HG02852 (cell line): ENCODE data around the gene TPPP2.

Experiments used
- ATAC-seq: cut with Tn5 transposase; IDR thresholded peaks from one replicate; pipeline ENCODE4 v1.9.1; 2021; ENCODE audit warnings: mild to moderate bottlenecking, moderate library complexity; ENCODE audit not compliant: unreplicated experiment

The TPPP2 gene

GRCh38 chr14:21074398-21075272, 44.6 kb downstream of the TPPP2 start:
- ATAC-seq: no peak

DNA sequence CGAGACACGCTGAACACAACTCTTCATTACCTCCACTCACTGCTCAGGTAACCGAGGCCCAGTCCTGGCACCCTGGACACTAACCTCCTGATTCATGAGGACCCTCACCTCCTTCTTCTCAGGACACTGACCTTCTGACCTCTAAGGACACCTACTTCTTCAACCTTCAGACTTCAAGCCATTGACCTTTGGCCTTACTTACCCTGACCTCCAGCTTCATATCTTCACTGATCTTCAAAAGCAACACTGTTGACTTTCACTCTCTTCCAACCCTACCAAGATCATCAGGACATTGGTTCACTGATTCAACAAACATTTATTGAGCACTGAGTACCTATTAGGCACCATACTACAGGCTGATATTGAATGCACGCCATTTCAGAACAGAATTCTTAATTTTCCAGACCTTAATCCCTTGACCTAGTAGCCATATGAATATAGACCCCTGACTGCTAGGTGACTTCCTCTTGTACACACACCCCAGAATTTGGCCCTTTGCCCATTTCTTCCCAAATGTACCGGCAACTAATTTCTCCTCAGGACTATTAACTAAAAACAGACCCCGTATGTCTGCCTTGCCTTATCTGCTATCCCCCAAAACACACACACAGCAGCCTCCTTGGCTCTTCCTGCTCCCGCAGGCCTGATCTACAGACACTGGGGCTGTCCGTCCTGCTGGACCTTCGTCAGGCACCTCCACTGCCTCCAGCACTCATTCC, 45.9 kb downstream of the TPPP2 start:
- ATAC-seq: no peak

GRCh38 chr14:21077672-21078071, 47.7 kb downstream of the TPPP2 start:
- ATAC-seq: no peak

DNA sequence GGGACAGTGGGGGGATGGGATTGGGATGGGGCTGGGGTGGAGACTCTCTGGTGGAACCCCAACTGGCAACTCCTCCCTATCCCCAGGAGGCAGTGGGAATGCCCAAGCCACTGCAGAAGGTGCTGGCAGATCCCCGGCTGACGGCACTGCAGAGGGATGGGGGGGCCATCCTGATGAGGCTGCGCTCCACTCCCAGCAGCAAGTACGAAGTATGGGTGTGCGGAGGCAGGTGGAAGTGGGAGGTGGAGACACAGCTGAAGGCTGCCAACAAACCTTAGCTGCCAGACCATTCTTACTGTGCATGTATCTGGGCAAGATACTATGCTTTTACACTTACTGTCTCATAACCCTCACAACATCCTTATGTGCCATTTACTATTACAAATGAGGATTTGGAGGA, 48.3 kb downstream of the TPPP2 start:
- ATAC-seq: no peak

GRCh38 chr14:21078726-21079125, 48.7 kb downstream of the TPPP2 start:
- no peak for ATAC-seq

GRCh38 chr14:21081521-21082142, 51.6 kb downstream of the TPPP2 start:
- ATAC-seq: no peak
